HPDE6-E6E7 (cell line): ENCODE results near the gene NFATC1.
A peak's percentile ranks its signal among the peaks of the same experiment; 100 is the strongest.

Experiments
- DNase-seq: peaks from one replicate; pipeline ENCODE4 v3.0.0; 2011; ENCODE audit warnings: missing footprints; ENCODE audit errors: extremely low spot score

The NFATC1 gene

DNA sequence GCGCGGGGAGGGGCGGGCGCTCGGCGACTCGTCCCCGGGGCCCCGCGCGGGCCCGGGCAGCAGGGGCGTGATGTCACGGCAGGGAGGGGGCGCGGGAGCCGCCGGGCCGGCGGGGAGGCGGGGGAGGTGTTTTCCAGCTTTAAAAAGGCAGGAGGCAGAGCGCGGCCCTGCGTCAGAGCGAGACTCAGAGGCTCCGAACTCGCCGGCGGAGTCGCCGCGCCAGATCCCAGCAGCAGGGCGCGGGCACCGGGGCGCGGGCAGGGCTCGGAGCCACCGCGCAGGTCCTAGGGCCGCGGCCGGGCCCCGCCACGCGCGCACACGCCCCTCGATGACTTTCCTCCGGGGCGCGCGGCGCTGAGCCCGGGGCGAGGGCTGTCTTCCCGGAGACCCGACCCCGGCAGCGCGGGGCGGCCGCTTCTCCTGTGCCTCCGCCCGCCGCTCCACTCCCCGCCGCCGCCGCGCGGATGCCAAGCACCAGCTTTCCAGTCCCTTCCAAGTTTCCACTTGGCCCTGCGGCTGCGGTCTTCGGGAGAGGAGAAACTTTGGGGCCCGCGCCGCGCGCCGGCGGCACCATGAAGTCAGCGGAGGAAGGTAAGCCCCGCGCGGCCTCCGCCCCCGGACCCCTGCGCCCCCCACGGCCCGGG is at the start of gene NFATC1:
TSS of gene NFATC1 (plus strand) at position 170 of the 644 bp plus-strand sequence. CDS start at position 465, 295 bp downstream.
- DNase-seq, result no peak

DNA sequence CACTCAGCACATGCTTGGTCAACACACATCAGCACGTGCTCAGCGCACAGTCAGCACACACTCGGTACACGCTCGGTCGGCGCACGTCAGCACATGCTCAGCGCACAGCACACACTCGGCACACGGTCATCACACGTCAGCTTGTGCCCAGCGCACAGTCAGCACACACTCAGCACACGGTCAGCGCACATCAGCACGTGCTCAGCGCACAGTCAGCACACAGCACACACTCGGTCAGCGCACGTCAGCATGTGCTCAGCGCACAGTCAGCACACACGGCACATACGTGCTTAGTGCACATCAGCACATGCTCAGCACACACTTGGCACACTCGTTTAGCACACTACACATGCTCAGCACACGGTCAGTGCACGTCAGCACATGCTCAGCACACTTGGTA is 49.7 kb upstream of the NFATC1 start:
- no peak for DNase-seq

DNA sequence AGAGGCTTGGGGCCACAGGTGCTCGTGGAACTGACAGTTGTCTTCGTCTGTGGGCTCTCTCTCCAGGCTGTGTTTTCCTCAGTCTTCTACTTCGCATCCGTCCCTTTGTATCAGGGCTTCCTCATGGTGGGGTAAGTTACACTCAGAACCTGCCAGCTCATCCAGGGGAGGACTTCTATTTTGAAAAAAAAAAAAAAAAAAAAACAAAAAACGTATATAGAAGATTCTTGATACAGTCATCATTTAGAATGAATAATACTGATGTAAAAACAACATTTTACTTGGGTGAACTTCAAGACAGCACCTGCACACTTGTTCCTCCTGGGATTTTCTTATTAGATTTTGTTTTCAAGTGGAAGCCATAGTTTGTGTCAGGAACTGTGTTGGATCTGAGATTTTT is 47.7 kb upstream of the NFATC1 start:
- DNase-seq, result no peak

DNA sequence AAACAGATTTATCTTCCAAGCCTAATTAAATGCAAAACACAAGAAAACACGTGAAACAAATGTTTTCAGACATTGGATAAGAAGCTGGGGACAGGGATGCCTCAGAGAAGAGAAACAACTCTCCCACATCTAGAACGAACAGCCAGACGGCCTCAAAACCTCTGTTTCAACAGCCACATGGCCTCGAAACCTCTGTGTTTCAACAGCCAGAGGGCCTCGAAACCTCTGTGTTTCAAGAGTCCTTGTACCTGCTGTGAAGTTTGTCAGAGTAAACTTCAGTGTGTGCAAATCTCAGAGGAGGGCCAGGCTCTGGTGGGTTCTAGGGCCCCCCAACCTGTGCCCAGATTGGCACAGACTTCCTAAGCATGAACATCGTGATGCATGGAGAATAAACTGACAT is 43.3 kb upstream of the NFATC1 start:
- DNase-seq, result no peak

DNA sequence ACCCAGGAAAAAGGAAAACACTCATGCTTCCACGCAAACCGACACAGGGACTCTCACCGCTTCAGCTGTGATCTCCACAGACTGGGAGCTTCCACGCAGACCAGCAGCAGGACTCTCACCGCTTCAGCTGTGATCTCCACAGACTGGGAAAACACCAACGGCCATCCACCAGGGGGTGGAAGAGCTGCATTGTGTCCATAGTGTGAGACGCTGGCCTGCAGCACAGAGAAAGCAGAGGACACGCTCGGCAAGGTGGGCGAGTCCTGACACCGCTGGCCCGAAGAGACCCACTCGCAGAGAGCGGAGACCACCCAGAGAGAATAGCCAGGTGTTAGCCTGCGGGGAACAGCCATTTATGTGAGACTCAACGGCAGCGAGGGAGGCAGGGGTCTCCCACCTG is 42.5 kb upstream of the NFATC1 start:
- DNase-seq, result no peak

DNA sequence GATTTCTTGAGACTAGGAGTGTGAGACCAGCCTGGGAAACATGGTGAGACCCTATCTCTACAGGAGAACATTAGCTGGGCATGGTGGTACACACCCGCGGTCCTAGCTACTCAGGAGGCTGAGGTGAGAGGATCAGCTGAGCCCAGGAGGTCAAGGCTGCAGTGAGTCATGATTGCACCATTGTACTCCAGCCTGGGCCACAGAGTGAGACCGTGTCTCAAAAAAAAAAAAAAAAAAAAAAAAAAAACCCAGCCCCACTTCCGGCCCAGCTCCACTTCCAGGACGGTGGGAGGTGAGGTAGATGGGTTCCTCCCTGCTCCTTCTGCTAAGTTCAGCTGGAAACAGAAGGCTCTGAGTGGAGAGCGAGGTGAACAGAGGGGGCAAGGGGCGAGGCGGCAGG is 41.4 kb upstream of the NFATC1 start:
- no peak for DNase-seq

DNA sequence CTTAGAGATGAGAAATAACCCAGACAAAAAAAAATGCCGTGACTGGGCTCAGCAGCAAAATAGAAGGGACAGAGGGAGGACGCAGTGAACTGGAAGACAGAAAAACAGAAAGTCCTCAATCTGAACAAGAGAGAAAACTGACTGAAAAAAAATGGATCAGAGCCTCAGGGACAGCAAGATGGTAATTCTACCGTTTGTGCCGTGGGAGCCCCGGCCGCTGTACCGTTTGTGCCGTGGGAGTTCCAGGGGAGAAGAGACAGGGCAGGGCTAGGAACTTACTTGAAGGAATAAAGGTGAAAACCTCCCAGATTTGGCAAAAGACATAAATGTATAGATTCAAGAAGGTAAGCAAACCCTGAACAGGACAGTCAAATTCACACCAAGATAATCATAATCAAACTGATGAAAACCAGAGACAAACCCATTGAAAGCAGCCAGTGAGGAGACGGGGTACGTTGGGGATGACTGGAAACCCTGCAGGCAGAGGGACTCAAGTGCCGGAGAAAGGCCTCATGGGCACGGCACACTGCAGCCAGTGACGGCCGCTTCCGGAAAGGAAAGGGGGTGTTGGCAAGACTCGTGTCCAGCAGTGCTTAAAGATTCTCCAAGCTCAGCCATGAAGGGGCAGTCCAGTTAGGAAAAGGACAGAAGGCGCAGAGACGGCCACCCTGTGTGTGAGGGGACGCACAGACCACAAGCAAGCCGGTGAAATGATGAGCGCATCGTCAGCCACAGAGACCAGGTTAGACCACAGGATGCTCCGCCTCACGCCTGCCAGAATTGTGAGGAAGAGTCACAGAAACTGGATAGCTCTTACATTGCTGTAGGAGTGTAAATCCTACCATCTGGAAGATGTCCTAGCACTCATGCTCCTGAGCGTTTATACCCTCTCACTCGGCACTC is 40.0 kb upstream of the NFATC1 start:
- no peak for DNase-seq

DNA sequence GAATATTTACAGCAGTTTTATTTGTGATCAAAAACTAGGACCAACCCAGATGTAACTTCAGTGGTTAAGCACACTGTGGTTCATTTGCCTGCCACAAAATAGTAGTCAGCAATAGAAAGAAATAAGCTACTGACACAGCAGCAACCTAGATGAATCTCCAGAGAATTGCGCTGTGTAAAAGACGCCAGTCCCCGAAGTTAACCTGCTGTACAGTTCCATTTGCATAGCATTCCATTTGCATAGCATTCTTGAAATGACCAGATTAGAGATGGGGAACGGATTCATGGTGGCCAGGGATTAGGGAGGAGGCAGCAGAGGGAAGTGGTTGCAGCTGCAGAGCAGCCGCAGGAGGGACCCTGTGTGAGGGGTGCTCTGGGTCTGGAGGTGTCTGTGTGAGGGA is 39.3 kb upstream of the NFATC1 start:
- DNase-seq, result no peak

DNA sequence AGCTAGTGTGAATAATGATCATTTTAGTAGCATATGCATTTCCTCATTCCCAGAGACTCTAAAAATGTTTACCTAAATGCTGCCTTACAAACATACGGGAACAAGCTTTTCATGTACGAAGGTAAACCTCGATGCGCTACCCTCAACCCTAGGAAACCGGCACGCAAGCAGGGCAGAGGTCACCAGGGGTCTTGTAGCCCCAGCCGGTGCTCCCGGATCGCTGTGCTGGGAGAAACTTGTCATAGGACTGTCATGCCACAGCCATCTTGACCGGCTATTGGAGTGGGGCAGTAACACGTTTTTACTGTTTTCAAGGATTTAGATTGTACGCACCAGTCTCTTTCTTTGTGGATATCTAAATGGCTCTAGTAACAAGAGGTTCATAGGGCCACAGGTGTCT is 34.8 kb upstream of the NFATC1 start:
- DNase-seq, result no peak

DNA sequence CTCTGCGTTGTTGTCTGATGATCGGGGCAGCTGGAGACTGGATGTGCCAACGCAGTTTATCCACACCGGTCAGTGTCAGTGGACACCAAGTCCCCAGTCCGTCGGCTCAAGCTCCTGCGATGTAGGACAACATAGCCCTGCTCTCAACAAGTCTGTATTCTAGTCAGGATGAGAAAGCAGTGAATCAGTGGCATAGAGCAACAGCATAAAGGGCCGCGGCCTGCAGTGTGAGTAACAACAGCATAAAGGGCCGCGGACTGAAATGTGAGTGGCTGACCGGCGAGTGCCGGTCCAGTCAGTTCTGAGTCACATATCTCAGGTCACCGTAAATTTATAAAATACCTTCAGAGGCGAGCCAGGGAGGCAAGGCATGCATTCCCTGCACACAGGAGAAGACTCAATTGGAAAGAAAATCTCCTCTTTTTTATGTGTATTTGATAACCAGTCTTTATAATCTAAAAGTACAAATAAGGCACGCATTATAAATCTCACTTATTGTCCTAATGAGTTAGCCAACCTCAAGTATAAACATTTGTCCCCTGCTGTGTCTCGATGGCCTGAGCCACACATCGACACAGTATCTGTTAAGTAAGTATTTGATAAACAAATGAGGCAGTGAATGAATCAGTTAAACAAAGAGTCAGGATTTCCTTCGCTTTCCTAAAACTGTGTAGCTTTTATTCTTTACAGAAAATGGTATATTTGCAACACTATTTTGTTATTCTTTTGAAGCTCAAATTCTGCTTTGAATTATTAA is 33.8 kb upstream of the NFATC1 start:
- DNase-seq, result peak; percentile 82

DNA sequence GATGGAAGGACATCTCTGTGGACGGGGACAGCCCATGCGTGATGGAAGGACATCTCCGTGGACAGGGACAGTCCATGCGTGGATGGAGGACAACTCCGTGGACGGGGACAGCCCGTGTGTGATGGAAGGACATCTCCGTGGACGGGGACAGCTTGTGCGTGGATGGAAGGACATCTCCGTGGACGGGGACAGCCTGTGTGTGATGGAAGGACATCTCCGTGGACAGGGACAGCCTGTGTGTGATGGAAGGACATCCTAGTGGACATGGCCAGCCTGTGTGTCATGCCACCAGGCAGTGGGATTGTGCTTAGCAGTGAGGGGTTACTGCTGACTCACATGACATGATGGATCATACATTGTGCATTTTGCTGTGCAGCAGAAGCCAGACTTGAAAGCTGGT is 30.0 kb upstream of the NFATC1 start:
- no peak for DNase-seq

DNA sequence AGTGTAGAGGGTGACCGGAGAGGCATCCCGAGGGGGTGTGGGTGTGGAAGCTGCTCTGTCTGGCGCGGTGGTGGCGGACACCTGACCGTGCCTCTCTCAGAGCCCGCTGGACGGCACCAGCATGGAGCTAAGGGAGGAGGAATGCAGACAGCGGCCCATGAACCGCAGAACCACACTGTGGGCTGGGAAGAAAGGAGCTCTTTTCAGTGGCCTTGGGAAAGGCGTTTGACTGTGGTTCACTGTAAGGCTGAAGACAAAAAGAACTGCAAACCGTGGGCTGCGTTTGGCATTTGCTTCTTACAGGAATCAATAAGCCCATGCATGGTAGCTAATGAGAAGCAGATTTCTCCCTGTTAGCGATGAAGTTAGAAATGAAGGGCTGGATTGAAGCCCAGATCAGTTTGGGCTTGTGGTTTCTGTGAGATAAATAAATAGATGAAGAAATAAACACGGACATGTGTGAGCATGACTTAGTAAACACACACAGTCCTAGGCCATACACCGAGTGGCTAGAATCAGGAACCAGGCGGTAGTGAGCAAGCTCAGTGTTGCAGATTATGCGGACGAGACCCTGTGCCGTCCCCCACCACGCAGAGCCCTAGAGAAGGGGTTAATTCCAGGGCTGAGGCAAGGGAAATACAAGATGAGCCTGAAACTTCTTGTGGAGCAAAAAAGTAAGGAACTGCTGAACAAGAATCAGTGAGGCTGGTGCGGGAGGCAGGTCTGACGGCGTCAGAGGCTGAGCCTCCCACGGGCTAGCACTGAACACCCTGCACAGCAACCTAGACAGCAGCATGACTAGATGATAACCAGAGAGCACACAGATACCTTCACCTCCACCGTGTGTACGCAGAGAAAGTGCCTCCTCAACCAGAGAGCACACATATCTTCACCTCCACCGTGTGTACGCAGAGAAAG is 29.3 kb upstream of the NFATC1 start:
- no peak for DNase-seq

DNA sequence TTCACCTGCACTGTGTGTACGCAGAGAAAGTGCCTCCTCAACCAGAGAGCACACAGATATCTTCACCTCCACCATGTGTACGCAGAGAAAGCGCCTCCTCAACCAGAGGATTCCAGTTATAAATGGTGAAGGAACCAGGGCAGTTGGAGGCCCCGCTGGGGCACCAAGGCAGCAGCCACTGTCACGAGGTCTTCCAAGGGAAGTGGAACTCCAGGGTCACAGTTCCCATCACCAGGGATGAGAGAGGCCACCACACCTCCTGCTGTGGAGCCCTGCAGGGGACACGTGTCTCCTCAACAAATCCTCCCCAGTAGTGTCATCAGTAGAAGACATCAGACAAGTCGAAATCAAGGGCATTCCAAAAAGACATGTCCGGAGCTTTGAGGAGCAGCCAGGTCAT is 28.2 kb upstream of the NFATC1 start:
- no peak for DNase-seq

DNA sequence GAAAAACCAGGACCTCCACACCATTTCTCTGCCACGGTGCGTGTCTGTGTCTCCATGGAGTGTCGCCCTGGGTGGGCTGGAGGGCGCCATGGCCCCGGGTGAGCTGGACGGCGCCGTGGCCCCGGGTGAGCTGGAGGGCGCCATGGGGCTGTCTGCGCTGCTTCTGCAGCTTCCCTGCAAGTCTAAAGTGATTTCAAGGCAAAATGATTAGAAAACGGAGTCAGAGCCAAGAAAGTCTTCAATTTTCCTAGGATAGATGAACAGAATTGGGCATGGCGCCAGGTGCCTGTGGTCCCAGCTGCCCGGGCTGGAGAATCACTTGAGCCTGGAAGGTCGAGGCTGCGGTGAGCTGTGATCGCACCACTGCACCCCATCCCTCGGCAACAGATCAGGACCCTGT is 27.7 kb upstream of the NFATC1 start:
- no peak for DNase-seq

DNA sequence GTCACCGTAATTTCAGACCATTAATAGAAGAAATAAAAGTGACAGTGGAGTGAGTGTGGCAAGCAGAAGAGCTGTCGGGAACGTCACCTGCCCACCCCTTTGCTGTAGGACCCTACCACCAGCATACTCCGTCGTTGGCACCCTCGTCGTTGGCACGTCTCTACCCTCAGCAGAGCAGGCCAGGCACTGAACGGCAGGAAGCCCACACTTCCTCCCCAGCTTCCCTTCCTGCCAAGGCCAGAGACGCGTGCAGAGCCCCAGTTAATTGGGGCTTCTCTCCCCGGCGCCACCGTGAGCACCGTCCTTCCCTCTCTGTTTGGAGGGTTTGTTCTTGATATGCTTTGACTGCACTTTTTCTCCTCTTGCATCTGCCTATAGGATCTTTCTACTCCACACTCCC is 27.0 kb upstream of the NFATC1 start:
- no peak for DNase-seq

DNA sequence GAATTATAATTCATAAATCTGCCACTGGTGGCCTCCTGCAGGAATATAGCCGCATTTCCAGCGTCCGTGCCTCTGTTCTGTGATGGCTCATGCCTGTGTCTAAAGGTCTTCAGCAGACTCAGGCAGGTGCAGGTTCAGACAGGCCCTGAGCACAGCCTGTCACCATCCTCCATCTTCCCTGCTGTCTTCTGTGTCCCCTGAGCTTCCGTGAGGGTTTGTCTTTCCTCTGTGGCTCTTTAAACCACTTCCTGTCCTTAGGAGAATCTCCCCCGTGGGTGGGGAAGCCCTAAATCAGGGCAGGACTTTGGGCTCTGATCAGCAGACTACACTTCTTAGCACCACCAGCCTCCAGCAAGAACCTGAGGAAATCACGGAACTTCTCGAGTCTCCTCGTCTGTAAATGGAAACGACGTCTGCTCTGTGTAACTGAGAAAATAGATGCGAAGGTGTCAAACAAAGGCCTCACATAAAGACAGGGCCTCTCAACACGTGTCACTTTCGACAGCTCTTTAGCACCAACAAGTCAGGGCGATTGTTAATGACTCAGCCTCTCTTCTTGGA is 24.1 kb upstream of the NFATC1 start:
- DNase-seq, result no peak

DNA sequence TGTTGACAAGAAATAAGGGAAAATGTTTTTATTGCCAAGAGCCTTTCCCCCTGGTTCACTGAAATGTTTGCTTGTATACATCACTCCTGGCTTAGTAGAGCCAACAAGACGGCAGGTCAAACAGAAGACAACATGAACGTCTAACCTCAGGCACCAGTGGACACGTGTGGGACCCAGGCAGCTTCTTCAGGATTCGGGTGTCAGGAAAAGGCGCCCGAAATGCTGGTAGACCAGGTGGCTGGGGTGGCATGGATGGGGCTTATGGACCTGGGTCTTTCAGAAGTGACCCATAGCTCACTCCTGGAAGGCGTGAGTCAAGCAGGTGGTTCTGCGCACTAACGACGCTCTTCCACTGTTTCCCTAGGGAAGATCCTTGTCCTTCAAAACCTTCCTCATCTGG is 23.3 kb upstream of the NFATC1 start:
- DNase-seq, result no peak

DNA sequence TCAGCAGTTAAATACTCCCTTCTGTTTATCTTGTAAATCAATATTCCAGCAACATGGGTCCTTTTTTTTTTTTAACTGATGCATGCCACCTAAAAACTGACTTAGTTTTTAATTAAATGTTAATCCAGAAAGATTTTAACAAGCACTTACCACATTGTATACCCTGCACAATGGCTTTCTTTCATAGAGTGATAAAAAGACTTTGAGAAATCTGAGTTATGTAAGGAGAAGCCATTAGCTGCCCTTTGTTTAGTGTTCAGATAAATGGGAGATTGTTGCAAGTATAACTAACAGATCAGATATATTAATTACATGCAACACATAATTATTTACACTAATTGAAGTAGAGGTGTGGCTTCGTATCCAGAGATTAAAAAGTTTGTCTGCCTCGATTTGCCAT is 22.7 kb upstream of the NFATC1 start:
- DNase-seq, result no peak

DNA sequence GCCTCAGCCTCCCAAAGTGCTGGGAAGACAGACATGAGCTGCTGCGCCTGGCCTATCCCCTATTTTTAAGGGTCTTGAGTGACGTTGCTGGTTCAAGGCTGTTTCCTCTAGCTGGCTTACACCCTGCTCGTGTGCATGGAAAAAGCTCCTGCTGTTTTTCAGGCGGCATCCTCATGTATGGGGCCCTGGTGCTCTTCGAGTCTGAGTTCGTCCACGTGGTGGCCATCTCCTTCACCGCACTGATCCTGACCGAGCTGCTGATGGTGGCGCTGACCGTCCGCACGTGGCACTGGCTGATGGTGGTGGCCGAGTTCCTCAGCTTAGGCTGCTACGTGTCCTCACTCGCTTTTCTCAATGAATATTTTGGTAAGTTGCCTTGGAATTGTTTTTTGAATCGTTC is 22.0 kb upstream of the NFATC1 start:
- no peak for DNase-seq

DNA sequence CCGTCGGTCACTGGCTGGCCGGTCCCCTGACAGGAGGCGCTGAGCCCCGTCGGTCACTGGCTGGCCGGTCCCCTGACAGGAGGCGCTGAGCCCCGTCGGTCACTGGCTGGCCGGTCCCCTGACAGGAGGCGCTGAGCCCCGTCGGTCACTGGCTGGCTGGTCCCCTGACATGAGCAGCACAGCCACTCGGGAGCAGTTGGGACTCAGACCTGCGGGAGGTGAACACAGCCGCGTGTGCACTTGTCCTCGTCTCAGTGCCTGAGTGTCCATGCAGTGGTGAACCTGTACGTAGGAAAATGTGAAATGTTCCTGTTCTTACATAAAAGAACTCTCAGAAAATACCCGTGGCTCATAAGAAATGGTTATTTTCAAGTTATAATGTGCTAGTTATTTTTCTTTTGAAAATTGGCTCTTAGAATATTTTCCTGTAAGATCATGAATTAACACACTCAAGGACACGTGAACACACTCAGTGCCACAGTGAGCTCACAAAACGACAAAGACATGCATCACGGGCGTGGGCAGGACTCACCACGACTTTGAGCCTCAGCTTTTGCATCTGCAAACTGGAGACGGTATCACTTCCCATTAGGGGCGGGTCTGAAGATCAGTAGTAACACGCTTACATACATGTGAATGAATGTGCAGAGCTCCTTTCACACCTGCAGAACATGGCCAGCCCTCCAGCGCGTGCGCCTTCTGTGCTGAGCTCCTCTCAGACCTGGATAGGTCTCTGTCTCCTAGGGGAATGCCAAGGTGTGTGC is 21.1 kb upstream of the NFATC1 start:
- no peak for DNase-seq
